HS-27A (cell line): ENCODE measurements around the gene IMPA2.

Experiments
- DNase-seq: peaks from one replicate; pipeline ENCODE4 v3.0.0-alpha.2; 2012; ENCODE audit warnings: low read depth, missing footprints

IMPA2 gene

DNA sequence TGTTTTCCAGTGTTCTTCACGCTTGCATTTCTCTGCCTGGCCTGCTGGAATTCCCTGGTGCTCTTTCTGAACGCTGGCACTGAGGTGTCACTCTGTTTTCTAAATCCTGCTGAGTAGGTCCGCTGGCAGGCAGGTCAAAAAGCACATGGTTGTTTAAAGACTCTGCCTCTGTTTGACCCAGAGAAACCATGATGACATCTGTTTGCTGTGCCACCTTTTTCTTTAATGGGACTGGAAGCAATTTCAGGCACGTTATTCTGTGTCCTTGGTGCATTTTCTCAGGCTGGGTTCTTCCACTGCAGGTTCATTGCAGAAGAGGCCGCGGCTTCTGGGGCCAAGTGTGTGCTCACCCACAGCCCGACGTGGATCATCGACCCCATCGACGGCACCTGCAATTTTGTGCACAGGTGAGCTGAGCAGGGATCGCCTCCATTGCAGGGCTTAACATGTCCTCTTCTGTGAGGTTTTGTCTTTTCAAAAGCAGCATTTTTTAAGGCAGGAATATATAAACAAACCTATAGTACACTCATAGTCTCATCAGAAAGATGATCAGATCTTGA is 28.4 kb downstream of the IMPA2 start:
- DNase-seq, result no peak

DNA sequence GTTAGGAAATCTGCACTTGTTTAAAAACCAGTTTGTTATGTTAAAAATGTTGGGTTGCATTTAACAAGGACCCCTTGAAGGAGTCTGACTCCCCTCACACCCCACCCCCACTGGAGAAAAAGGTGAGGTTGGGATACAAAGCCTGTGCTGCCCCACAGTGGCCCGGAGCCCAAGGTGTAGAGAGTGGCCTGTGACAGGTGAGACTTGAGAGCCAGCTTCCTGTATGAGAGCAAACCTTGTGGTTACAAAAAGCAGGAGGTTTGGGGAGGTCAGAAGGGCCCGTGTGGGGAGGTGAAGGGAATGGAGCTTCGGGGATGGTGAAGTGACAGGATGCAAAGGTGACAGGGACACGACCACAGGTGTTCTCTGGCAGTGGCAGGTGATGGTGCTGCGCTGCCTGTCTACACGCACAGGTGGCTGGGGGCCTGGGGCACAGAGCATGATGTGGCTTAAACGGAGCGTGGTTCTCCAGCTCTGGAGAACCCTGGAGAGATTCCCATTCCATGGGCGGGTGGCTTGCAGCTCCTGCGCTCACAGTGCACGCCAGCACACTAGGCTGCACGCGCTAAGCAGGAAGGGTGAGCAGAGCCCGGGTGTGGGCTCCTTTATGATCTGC is 29.0 kb downstream of the IMPA2 start:
- no peak for DNase-seq

DNA sequence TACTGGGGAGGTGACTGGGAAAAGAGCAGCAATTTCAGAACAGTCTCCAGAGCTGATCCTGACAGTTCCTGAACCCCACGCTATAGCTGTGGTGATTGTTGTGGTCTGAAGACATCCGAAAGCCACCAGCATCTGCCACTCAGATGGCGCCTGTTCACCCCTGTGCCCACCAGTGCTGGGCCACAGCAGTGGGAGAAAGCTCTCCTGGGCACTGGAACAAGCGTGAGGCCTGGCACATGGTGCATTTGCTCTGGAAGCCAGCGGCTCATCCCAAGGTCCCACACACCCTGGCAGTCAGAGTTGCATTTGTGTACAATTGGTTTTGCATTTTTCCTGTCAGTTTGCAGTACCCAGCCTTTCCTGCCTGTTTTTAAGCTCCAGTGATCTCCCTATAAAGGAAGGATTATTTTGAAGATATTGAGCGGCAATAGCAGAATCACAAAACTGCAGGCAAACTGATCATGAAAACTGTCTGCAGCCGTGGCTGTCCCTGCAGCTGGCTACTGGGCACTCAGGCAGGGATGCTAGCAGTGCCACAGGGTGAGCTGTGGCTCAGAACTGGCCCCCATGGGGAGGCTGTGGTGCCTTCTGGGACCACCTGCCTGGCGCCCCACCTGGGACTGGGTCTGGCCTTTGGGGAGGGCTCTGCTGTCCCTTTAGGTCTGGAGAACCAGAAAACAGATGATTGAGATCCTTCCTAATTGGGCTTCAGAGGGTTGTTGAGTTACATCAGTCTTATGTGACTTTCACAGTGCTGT is 30.1 kb downstream of the IMPA2 start:
- no peak for DNase-seq

DNA sequence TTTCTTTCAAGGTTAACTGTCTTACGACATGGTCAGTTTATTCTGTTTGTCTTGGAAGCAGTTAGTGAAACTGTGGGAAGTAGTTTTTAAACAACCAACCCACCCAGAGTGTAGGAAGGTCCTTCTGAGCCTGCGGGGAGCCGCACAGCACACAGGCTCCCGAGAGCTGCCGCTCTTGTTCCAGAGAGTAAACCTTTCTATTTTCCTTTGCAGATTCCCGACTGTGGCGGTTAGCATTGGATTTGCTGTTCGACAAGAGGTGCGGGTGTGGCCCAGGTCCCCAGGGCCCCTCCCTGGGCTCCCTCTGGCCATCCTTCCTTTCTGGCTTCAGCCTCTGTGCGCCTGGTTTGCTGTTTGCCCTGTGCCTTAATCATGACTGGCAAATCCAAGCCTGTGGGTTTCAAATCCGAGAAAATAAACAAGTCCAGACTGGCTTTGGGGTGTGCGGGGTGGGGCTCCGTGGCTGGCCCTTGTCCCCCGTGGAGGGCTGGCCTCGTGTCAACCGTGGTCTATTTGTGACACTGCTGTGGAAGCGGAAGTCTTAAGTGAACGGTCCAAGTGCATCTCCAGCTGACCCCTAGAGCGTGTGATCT is 30.7 kb downstream of the IMPA2 start:
- no peak for DNase-seq

DNA sequence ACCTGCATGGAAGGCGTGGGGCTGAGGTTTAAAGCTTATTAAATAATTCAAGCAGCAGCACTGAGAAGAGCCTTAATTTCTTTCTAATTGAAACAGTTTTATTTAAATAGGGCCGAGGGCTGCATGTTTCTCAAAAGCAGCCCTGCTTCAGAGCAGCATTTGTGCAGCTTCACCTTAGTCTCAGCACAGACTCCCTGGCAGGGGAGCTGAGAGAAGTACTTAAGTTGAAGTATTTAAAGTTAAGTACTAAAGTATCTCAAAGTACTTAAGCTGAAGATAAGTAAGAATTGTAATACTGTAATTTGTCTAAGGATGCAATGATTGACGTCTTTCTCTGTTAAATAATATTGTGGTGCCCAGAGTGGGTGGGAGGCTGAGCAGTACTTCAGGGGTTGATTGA is 31.4 kb downstream of the IMPA2 start:
- no peak for DNase-seq

DNA sequence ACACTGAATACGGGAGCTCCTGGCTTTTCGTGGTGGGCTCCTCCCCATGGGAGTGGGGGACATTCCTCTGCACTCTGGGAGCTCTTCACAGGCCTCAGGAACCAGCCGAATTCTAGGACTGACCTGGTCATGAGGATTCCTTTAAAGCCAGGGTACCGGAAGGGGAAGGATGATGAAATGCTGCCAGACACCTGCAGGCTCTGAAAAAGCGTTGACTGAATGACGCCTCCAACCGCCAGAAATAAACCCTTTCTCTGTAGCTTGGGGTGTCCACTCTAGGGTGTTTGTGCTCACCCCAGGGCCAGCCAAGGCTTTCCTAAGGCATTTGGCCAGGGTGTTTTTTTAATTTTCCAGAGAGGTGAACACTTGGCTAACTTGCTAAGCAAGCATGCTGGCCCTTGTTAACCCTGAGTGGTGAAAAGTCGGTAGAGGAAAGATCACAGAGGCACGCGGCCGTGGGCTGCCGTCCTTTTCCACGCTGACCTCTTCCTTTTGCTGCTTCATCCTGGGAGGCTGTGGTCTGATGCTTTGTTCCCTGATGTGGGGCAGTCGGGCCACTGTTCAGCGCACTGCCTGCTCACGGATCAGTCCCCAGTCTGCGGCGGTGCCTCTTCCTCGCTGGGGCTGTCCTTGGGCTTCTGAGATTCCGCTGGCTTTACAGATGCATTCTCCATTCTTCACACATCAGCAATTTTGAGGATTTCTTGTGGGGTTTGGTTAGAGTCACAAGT is 32.0 kb downstream of the IMPA2 start:
- DNase-seq, result no peak

DNA sequence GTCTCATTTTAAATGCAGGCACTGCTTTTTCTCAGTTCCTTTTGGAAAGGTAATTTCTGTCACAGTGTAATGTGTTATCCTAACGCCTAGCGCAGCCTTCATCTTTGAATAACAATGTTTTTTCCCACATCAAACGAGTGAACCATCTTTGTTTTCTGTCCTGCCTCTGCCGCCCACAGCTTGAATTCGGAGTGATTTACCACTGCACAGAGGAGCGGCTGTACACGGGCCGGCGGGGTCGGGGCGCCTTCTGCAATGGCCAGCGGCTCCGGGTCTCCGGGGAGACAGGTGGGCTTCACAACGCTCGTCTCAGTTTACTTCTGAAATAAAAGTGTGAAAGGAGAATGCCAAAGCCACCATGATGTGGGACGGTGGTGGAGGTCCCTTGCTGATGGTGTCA is 32.8 kb downstream of the IMPA2 start:
- DNase-seq, result no peak

DNA sequence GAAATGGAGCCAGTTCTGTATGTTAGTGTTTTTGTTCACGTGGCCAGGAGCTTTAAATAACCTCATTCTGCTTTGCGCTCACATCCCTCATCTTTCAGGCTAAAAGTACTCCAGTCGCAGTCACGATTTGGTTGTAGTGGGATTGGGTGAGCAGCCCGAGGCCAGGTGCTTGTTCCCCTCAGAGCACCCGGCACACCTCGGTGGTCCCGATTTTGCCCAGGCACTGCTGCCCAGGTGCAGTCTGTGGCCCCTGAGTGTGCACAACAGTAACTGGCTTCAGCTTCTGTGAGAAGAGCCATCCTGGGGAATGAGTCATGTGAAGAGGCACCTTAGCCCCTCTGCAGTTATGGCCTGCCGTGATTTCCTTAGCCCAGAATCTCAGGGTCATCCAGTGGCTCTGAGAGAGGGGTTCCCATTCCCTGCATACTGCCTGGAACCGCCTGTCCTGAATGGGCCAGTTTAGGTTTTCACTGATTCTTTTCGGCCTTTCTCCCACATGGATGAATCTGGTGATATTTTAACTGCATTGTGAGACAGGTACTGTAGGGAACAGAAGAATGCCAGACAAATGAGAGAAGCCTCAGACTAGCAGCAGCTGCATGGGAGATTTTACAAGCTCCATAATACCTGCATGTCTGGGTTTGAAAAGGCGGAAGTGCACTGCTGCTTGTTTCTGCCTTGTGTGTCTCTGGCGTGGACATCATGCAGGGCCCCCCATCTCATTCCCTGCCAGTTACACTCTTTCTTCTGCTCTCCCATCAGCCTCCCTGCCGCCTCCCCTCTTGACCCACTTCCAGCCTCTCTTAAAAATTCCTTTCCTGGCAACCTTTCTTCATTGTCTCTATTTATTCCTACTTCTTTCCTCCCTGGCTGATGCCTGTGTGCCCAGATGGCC is 33.5 kb downstream of the IMPA2 start:
- DNase-seq, result no peak

DNA sequence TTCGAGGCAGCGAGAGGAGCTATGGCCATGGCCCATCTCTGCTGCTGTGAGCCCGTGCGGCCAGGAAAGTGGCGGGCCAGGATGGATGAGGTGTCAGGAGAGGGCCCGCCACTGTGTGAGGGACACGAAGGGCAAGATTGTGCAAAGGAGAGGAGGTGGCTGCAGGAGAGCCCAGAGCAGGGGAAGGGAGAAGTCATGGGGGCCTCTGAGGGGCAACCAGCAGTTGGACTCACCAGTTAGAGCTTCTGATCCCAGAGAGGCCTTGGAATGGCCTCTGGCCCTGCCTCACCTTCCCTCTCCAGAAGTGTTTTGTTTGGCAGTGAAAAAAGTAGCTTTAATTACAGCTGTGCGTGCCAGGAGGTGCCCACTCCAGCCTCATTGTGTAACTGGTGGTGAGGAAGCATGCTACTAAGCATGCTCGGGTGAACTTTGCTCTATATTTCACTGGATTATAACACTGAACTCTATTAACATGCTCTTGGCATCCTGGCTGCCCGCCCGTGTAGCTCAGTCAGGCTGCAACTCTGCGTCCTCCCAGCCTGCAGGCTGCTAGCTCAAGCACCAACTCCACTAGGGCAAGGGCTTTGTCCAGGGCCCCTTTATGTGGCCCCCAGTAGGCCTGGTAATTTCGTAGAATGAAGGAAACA is 34.2 kb downstream of the IMPA2 start:
- no peak for DNase-seq

DNA sequence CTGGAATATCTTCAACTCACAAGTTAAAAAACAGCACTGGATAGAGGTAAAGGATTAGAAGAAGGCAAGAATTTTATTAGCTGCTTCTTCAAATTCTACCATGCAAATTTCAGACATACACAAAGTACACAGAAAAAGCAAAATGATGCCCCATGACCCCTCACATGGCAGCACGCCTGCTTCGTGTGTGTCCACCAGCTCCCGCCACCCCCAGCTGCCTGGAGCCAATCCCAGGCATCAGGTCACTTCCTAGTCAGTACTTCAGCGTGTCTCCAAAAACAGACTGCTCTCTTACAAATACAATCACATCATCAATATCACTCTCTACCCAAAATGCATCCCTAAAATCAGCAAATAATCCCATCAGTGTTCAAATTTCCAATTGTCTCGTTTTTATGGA is 35.8 kb downstream of the IMPA2 start:
- no peak for DNase-seq

DNA sequence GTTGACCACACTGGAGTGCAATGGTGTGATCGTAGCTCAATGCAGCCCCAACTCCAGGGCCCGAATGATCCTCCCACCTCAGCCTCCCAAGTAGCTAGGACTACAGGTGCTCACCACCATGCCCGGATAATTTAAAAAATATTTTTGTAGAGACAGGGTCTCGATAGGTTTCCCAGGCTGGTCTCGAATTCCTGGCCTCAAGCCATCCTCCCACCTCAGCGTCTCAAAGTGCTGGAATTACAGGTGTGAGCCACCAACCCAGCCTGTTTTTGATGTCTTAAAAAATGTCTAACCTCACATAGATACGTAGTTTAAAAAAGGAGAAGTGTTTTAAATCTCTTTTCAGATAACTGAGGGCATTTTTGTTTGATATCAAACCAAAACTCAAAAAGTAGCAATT is 37.6 kb downstream of the IMPA2 start:
- no peak for DNase-seq

DNA sequence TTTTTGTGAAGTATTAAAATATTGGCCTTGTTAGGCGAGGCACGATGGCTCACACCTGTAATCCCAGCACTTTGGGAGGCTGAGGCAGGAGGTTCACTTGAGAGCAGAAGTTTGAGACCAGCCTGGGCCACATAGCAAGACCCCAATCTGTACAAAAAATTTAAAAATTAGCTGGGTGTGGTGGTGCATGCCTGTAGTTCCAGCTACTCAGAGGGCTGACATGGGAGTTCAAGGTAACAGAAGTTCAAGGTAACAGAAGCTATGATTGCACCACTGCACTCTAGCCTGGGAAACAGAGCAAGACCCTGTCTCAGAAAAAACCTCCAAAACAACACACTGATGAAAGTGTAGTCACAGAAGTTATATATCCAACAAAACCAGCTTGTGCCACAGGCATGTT is 39.8 kb downstream of the IMPA2 start:
- no peak for DNase-seq

DNA sequence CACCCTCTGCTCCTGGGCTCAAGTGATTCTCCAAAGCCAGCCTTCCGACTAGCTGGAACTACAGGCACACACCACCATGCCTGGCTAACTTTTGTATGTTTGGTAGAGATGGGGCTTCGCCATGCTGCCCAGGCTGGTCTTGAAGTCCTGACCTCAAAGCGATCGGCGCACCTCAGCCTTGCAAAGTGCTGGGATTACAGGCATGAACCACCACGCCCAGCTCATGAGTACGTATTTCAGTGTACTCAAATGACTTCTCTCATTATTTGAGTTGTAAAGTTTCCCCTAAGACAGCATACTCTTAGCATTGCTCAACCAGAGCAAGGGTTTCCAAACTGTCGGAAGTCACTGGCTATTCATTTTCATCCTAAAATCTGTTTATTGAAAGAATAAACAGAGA is 40.3 kb downstream of the IMPA2 start:
- DNase-seq, result no peak

DNA sequence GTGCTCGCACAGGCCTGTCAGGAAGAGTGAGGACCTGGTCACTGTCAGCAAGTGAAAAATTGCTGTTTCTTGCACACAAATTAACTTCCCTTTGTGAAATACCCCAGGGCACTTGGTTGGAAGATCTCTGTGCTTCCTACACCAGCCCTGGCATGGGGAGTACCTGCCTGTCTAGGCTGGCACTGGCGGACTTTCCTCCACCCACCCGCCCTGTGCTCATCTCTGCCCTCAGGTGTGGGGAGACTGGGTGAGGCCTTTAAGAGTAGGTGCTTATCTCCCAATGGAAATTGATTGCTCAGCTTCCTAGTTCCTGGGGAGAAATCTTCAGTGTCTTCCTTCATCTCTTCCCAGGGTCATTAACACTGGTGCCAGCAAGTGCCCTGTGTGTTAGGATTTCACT is 42.1 kb downstream of the IMPA2 start:
- DNase-seq, result no peak

DNA sequence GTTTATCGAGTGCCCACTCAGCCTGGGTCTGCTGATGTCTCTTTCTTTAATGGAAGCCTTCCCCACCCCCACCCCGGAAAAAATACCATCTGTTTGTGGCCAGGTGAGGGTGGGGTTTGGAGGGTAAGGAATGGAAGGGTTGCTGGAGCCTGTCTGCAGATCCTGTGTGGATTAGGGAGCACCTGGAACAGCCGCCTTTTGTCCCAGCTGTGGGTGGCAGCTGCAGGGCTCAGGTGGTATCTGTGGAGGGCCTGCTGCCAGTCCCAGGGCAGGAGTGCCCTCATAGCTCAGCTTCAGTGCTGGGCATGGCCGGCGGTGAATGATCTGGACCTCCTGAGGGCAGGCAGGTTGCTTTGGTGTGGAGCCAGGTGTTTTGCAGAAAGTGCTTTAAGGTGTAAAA is 45.3 kb downstream of the IMPA2 start:
- no peak for DNase-seq

DNA sequence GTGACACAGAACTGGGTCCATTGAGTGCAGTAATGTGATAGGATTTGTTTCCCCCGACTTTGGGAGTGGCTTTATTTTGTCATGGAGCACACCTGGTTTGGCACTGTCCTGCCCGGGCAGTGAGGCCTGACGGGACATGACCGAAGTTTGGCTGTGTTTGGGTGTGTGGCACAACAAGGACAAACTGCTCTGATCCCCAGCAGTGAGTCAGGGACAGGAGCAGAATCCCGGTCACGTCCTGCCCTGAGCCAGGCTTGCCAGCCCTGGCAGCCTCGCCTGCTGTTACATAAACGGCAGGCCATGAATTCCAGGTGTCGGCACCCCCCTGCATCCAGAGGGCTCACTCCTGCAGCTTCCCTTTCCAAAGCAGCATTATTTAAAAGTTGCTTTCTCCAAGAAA is 45.7 kb downstream of the IMPA2 start:
- no peak for DNase-seq

DNA sequence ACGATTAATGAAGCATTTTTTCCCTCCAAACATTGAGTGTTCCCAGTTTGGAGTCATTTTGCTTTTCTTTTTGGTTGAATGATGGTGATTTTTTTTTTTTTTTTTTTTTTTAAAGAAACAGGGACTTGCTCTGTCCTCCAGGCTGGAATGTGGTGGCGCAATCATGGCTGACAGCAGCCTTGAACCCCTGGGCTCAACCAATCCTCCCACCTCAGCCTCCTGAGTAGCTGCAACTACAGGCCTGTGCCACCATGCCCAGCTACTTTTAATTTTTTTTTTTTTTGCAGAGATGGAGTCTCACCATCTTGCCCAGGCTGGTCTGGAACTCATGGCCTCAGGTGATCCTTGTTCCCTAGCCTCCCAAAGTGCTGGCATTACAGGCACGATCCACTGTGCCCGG is 46.2 kb downstream of the IMPA2 start:
- no peak for DNase-seq

DNA sequence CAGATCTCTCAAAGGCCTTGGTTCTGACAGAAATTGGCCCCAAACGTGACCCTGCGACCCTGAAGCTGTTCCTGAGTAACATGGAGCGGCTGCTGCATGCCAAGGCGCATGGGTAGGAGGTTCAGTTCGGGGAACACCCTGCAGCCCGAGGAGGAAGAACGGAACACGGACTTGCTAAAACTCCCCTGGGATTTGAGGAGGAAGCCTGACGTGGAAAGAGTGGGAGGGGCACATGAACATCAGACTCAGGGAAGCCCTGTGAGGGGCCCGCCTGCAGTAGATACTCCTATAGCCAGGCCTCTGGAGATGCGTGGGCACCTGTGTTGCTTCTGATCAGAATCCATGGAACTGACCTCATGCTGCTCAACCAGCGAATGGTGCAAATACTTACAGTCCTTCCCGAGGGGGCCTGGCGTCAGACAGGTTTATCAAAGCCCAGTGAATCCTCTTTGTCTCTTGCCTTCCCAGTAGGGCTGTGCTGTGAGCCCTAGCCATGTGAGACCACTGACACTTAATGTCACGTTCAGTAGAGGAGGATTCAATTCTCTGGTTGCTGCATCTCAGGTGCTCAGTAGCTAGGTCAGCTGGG is 46.8 kb downstream of the IMPA2 start:
- DNase-seq, result no peak

DNA sequence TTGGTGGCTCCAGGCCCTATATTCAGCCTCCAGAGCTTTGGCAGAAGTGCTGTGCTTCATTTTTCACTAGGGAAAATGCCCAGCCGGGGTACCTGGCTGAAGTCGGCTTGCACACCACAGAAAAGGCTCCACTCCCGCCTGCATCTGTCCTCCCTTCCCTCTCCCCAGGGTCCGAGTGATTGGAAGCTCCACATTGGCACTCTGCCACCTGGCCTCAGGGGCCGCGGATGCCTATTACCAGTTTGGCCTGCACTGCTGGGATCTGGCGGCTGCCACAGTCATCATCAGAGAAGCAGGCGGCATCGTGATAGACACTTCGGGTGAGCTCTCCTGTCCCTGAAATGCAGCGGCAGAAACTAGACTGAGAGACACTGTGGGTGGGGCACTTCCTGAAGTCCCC is 47.4 kb downstream of the IMPA2 start:
- no peak for DNase-seq

DNA sequence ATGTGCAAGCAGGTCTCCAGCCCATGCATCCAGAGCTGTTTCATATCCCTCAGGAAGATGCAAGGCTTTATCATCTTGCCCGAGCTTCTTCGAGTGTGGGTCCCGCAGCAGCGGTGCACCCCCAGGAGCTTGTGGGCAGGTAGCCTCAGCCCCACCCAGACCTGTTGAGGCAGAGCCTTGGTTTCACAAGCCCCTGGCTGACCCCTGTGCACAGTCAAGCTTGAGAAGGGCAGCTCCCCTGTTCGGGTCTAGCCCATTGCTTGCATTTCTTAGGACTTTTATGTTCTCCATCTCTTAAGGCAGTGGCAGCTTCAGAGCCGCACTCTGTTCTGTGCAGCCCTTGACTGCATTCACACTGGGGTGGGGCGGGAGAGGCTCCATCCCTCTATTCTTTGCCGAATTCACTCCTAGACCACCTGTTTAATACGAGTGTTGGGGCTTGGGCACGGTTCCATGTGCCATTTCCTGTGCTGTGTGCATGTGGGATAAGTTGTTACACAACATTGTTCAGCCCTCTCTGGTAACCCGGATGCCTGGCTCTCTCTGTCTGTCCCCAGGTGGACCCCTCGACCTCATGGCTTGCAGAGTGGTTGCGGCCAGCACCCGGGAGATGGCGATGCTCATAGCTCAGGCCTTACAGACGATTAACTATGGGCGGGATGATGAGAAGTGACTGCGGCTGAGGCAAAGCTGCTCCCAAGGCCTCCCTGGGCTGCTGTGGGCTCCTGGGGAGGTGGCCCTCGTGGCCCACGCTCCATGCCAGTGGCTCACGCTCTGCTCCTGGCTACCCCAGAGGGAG is 48.7 kb downstream of the IMPA2 start:
- DNase-seq, result no peak
